HG02610 (cell line): ENCODE data around the gene CDKN2B.
"Not testable (repeated sequence)": the region's sequence is repeated elsewhere in the genome, so short reads cannot be mapped to it uniquely, and the experiment has no call there.

Experiments
- ATAC-seq: cut with Tn5 transposase; IDR thresholded peaks from one replicate; pipeline ENCODE4 v1.9.1; 2021; ENCODE audit warnings: mild to moderate bottlenecking, moderate library complexity; ENCODE audit not compliant: unreplicated experiment

CDKN2B gene

GRCh38 chr9:22008717-22009505, at the start of gene CDKN2B:
Gene CDKN2B (minus strand): TSS chr9:22009305. CDS start chr9:22008953, 352 bp downstream.
- ATAC-seq: peak; percentile 92

- ATAC-seq: not testable (repeated sequence)
Measured at GRCh38 chr9:22057972-22058371, 48.9 kb upstream of the CDKN2B start.

GRCh38 chr9:22056402-22056801, 47.3 kb upstream of the CDKN2B start:
- no peak for ATAC-seq

- ATAC-seq: no peak
Measured at GRCh38 chr9:22055090-22055489, 46.0 kb upstream of the CDKN2B start.

DNA sequence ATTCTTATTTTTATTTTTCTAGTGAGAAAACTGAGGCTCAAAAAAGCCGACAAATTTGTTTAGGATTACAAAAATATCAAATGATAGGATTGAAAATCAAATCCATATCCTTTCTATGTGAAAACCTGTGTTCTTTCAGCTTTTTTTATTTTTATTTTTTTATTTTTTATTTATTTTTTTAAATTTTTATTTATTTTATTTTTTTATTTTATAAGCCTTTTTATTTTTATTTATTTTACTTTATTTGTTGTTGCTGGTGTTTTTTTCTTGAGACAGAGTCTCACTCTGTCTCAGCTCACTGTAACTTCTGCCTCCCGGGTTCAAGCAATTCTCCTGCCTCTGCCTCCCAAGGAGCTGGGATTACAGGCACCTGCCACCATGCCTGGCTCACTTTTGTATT, 45.4 kb upstream of the CDKN2B start:
- ATAC-seq: no peak

DNA sequence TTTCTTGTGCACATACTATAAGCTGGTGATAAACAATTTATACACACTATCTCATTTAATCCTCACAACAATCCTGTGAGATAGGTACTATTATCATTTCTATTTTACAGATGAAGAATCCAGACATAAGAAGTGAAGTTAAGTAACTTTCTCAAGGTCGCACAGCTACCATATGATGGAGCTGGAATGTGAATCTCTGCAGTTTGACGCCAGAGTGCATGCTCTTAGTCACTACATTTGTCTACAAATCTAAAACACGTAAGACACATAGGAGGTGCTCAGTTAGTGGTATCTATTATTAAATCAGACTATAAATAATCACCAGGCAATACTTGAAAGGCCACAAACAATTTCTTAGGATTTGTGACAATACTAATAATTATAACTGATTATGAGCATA, 45.0 kb upstream of the CDKN2B start:
- ATAC-seq: no peak

DNA sequence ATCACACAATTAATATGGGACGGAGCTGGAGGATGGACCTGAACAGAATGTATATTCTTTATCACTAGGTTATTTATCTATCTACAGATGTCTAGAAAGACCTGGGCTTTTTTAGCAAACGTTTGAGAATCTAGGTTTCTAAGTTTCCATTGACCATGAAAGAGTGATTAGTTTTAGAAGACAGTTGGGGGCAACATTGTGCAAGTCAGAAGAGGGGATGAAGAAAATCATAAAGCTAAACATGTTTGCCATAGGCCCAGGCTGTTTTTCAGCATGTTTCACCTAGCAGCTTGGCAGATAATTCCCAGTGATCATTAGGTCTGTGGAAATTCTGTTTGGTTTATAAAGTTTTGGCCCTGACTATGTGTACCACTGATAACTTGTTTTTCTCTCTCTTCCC, 44.1 kb upstream of the CDKN2B start:
- no peak for ATAC-seq

- ATAC-seq: peak; percentile 81
Measured at GRCh38 chr9:22052376-22052945, 43.4 kb upstream of the CDKN2B start.

DNA sequence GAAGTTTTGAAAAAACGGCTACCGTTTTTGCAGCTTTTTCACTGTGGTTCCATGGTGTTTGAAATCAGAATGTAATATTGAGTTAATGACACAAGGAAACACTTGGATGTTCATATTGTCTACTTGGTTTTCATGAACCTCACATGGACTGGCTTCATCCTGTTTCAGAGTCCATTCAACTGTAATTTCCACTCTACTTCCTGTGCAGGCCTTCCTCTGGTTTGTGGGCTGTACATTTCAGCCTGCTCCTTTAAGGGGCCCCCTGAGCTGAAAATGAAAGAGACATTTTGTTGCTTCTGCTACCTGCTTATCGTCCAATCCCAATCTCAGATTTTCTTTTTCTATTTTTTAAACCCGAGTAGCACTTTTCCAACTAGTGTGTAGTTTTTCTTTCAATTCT, 41.8 kb upstream of the CDKN2B start:
- peak; percentile 71 for ATAC-seq

GRCh38 chr9:22049411-22049810, 40.3 kb upstream of the CDKN2B start:
- ATAC-seq: no peak

DNA sequence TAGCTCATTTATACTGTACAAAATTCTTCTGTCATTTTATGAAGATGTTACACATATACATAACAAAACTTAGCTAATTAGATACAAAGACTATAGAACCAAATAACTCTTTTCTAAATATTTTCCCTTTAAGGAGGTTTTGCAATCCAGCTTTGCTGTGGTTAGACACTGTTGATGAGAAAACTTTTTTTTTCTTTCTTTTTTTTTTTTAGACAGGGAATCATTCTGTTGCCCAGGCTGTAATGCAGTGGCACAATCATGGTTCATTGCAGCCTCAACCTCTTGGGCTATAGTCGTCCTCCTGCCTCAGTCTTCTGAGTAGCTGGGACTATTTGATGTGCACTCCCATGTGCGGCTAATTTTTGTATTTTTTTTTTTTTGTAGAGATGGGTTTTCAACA, 38.5 kb upstream of the CDKN2B start:
- ATAC-seq: no peak

DNA sequence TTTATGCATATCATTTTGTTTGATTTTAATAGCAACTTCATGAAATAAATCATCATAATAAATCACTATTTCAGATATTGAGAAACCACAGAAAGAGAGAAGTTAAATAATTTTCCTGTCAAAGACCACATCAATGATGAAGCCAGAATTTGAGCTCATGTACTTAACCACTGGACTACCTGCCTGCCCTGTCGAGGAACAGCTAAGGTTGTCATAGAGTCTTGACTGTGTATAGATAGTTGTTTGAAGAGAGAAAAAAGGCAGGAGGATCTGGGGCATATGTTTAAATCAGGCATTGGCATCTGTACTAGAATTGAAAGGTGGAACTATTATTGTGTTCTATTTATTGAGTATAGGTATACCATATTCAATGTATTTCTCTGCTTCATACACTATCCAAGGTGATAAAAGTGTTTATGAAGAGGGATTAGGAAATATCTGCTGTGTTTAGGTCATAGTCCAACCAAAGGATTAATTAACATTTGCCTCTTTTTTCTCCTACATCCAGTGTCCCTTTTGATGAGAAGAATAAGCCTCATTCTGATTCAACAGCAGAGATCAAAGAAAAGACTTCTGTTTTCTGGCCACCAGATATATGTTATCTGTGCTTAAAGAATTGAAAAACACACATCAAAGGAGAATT, 37.3 kb upstream of the CDKN2B start:
- no peak for ATAC-seq

DNA sequence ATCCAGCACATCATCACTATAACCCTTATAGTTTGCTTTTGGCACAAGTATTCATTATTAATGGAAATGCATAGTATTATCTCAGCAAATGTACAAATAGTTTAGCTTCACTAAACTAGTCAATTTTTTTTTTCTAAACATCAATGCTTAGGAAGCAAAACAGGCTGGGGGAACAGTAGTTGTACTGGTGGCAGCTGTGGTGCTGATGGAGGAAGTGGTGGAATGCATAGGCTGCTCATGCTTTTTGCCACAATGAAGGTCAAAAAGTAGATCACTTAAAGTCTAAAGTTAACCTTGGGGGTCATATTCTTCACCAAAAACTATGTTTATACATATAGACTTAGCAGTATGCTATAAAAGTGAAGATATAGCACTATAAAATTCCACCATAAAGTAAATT, 36.3 kb upstream of the CDKN2B start:
- ATAC-seq: no peak

GRCh38 chr9:22044583-22044982, 35.5 kb upstream of the CDKN2B start:
- ATAC-seq: no peak

DNA sequence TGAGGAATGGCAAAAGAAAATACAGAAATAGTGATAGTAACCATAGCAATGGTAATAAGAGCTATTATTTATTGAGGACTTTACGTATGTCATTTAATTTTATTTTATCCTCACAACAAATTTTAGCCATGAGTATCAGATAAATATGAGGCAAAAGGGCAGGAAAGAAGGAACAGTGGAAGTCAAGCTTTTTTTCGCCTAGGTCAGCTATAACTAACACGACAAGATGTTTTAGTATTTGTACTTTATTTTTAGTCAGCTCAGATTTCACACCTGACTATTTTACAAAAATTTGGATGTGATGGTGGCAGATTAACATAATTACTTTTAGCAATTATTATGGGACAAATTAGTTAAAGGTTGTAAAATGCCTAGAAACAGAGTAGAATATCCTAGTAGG, 34.8 kb upstream of the CDKN2B start:
- no peak for ATAC-seq

GRCh38 chr9:22041775-22042174, 32.7 kb upstream of the CDKN2B start:
- no peak for ATAC-seq

- no peak for ATAC-seq
Measured at GRCh38 chr9:22041344-22041743, 32.2 kb upstream of the CDKN2B start.

GRCh38 chr9:22040760-22041159, 31.7 kb upstream of the CDKN2B start:
- ATAC-seq: no peak

GRCh38 chr9:22039258-22039657, 30.2 kb upstream of the CDKN2B start:
- ATAC-seq: no peak

- no peak for ATAC-seq
Measured at GRCh38 chr9:22037954-22038690, 29.0 kb upstream of the CDKN2B start.

DNA sequence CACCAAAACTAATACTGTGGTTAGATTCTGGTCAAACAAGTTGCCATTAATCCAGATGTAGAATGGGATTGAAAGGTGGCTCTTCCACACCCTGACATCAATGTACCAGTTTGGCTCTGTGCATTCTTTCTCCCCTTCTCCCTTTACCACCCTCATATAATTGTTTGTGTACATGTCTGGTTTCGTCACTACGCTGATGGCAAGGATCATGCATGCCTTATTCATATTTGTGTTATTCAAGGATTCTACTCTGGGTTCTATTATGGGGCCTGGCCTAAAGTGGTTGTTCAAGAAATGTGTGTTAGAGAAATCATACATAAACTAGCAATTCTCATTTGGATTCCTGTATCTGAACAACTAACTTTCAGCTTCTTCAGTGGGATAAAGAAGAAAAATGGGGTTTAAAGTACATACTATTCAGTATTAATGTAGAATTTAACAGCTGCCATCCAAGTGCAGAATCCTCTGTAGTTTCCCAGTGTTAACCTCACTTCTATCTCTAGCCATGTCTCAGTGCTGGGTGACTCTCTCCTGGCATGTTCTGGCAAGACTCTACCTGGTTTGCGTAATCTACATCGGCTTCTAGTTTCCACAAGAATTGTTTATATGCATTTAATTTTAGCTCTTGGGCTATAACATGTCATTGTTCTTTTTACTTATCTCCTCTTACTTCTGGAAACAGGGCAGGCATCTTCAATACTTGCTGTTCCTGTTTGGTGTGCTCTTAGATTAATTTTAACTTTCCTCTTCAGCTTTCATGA, 27.9 kb upstream of the CDKN2B start:
- no peak for ATAC-seq
